NCI-H1436 (cell line): ENCODE measurements around the gene TRAF3IP3.

Experiments used
- DNase-seq: peaks from one replicate; lab custom pipeline; 2025; lab: John Stamatoyannopoulos, UW

The TRAF3IP3 gene

DNA sequence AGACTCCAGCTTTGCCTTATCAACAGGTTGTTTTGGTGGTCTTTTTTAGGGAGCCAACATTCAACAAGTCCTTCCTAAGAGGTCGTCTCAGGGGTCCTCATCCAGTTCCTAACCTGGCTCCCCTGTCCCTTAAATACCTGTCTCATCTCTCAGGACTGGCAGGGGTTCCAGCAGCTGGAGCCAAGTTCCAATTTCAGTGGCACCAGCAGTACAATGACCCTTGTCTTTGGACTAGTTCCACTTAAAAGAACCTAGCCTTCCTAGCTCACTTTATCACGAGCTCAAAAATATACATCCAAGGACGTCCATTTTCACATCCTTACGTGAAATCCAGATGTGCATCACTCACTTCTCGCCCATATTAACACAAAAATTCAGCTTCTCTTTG, 18.7 kb upstream of the TRAF3IP3 start:
- DNase-seq, result no peak

DNA sequence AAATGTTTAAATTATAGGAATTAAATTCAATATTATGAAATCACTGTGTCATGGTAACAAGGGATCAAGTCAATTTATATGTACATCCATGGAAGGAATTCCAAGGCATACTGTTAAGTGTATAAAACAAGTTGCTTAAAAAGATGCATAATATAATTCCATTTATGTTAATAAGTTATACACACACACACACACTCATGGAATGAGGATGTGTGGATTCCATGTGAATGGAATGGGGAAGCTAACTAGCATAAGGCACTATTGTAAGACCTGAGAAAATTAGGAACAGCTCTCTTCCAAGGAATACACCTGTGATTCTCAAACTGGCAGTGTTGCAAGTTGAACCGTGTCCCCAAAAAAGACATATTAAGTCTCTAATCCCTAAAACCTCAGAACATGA, 17.6 kb upstream of the TRAF3IP3 start:
- no peak for DNase-seq

DNA sequence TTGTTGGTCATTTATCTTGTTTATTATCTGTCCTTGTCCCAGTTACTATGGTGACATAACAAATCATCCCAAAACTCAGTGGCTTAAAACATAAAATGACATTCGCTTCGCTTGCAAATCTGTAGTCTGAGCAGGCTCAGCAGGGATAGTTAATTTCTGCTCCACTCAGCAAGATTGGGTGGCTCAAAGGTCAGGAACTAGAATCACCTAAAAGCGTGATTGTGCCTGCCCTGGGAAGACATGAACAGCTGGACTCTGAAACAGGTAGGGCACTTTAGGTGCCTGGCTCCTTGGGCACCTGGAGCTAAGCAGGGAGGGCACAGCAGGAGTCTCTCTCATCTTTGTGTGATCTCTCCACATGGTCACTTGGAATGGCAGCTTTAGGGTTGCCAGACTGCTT, 14.7 kb upstream of the TRAF3IP3 start:
- no peak for DNase-seq

DNA sequence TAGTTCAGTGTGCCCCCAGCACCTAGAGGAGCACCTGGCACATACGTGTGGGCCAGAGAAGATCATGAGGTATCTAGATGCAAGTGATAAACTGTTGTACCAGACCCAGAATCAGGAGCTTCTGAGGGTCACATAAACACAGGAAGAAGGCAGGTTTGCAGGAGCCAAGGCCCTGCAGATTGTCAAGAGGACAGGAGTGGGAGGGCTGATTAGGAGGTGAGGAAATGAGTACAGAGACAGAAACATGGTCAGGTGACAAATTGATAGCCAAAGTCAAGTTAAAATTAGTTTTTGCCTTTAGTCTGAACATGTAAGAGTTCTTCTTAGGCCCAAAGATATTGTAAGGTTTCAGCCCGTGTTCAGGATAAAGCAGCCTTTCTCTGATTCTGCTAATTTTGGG, 14.0 kb upstream of the TRAF3IP3 start:
- DNase-seq, result no peak

DNA sequence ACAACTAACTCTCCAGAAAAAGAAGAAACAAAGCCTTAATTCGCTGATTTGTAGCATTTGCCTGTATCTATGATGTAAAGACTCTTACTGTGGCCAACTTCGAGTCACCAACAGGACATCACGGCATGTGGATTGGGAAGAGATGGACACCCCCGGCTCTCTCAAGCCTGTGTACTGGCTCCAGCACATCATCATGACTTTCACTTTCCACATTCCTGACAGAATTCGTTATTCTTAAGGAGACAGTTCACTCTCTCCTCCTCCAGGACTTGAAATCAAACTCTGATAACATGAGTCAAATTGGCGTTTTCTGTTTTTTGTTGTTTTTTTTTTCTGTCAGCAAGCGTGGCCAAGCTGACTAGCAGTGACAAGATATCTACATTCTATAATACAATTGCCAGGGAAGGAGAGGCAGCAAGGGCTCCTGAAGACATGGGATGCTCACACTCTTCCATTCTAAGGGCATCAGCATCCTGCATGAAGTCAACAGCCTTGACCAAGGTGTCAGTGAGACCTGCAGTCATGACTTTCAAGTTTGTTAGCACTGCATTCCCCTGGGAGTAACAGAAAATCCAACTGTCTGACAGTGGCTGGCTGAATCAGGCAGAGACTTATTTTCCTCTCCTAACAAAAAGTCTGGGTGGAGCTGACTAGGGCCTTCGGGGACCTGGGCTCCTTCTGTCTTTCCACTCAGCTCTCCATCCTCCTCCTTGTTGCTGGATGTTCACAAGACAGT, 13.3 kb upstream of the TRAF3IP3 start:
- no peak for DNase-seq

DNA sequence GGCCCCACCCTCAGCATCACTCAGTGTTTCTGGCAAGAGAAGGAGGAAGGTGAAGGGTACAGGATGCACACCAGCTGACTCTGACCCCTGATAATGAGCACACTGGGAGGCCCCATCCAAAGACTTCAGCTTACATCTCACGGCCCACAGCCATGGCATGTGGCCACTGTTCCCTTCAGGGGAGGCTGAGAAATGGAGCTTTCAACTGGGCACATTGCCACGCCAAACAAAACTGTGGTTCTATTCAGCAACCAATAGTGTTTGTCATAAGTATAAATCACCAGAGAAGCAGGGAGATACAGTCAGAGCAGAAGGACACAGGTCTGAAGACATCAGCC, 12.7 kb upstream of the TRAF3IP3 start:
- DNase-seq, result no peak

DNA sequence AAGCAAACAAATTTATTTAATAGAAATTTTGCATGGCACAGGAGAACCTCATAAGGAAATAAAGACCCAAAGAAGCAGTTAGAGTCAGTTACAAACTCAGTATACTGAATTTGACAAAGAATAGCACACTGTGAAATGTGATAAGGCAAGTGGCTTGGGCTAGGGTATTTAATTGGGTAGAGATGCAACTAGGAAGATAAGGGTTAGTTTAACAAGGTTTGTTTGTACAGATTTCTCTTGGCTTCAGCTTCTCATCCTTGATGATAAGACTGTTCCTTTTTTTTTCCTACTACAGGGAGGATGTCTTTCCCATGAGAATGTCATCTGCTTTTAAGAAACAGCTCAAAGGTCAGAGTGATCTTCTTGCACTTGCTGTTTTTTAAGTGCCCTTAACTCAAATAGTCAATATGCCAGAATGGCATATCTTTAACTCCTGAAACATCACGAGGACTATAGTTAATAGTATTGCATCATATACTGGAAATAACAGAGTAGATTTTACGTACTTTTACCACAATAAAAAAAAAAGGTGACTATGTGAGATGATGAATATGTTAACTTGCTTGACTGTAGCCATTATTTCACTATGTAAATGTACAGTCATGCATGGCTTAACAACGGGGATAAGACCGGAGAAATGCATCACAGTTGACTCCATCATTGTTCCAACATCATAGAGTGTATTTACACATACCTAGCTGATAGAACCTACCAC, 9.2 kb upstream of the TRAF3IP3 start:
- no peak for DNase-seq

DNA sequence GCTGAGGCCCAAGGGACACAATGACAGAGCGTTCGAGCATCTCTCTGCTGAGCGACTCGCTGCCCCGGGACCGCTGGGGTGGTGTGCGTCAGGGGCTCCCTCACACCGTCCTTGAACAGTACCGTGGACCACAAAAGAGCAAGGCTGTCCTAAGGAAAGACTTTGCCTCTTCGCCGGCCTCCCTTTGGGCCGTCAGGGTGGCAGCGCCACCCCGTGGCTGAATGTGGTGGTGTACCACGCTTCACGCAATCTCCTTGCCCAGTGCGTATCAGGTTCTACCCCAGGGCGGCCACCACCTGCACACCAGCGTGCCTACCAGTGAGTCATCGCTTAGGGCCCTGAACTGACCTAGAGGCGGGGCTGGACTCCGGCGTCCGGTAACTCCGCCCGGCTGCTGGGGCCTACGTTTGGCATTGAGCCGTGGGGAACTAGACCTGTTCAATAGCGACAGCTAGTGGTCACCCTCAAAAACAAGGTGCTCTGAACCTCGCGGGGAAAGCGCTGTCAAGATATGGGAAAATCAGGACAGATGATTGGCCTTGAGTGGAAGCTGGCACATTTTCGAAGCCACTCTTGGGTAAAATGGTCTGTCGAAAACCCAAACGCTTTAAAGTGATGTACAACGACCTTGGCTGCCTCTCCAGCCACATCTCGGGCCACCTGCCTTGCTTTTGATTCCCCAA, 8.1 kb upstream of the TRAF3IP3 start:
- no peak for DNase-seq

DNA sequence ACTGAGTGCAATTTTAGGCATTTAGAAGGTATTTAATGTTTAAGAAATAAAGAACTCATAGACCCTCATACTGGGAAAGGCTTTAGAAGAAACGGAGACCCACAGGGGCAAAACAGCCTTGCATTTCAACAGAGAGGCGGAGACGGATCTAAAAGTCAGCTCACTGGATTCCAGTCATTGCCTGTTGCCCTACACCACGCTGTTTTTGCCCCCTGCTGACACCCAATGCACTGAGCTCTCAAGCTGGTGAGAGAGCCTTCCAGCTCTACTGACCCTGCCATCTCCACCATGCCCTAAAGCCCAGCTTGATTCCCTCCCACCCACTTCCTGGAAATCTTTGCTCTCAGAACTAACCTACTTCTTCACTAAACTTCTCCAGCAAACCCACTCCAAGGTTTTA, 7.2 kb upstream of the TRAF3IP3 start:
- DNase-seq, result no peak

DNA sequence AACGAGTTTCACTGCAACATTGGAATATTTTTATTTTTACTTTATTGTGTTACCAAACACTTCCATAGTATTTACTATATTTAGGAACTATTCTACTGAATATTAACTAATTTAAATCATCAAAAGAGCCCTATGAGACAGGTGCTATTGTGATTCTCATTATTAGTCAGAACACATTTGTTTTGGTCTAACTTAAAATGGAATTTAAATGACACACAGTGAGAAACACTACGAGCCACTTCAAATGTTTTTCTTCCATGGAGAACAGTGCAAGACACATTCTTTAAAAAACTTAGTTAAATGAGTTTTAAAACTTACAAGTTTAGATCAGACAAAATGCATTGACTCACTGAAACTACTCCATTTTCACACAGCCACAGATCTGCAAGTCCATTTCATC, 6.6 kb upstream of the TRAF3IP3 start:
- DNase-seq, result no peak

DNA sequence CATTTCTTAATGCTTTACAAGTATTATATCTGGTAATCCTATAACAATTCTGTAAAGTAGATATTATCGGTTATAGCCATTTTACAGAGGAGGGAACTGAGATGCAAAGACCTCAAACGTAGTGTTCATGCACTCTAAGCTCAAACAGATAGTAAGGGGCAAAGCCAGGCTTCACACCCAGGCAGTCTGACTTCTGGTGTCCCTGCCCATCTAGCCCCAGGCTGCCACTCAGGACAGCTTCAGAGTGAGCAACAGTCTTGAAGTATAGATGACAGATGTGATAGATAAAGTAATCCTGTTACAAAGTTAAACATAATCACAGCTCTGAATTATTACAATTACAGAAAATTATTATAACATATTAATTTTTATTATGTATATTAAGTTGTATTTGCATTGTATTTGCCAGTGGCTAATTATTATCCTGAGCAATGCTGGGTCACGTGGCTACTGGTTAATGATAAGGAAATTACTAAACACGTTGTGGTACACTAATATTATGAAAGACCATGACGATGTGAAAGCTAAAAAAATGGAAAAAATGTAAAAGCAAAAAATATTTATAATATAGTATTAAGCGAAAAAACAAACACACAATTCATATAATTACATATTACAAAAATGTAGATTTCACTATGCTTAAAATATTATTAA, 6.1 kb upstream of the TRAF3IP3 start:
- DNase-seq, result no peak

DNA sequence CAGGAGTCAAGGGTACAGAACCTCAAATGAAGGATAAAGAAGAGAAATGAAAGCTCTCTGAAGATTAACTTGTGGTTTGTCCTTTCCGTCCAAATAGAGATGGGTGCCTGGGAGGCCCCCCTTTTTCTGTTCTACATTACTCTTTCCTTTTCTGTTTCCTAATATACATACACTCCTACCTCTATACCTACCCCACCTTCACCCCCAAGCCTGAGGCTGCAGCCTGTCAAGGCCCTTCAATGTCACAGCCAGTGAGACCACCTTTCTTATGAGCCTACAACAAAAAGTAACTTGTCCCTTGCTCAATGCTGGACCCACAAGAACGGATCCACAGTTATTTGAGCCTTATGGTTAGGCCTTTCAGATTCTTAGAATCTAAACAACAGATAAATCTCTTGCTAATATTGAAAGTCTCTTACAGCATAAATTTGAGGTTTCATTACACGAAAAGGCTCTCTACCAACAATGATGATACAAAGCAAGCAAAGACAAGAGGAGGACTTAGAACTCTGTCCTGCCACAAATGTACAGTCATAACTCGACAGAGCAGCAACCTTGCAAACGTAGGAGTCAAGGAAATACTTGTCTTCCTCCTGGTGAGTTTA, 4.1 kb upstream of the TRAF3IP3 start:
- DNase-seq, result no peak

DNA sequence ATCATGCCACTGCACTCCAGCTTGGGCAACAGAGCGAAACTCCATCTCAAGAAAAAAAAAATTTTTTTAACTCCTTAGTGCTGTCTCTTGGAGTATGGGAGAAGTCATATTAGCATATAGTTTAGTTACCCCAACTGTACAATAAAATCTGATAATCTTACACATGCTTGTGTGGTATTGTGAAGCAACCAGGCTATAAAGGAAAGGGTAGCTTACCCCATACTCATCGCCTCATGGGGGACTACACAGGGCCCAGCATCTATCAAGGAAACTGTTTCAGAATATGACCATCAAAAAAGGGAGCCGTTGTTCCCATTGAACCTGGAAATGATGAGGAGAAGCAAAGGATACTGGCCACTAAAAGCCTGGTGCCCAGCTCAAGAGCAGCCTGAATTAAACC, 3.0 kb upstream of the TRAF3IP3 start:
- DNase-seq, result no peak

DNA sequence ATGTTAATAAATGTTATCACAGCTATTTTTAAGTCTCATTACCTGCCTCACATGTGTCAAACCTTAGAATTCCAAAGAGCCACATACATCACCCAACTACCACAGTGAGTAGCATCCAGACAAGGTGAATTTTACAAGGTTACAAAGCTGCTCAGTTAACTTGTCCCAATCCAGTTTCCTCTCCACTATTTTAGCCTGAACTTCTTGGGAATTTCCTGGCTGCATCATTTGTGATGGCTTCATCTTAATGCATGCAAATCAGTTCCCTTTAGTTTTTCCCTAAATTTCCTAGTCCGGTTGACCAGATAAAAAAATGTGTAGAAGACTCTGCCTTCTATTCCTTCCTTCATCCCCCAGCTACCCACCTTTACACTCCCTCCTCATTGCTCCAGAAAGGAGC, 597 bp upstream of the TRAF3IP3 start:
- DNase-seq, result no peak

DNA sequence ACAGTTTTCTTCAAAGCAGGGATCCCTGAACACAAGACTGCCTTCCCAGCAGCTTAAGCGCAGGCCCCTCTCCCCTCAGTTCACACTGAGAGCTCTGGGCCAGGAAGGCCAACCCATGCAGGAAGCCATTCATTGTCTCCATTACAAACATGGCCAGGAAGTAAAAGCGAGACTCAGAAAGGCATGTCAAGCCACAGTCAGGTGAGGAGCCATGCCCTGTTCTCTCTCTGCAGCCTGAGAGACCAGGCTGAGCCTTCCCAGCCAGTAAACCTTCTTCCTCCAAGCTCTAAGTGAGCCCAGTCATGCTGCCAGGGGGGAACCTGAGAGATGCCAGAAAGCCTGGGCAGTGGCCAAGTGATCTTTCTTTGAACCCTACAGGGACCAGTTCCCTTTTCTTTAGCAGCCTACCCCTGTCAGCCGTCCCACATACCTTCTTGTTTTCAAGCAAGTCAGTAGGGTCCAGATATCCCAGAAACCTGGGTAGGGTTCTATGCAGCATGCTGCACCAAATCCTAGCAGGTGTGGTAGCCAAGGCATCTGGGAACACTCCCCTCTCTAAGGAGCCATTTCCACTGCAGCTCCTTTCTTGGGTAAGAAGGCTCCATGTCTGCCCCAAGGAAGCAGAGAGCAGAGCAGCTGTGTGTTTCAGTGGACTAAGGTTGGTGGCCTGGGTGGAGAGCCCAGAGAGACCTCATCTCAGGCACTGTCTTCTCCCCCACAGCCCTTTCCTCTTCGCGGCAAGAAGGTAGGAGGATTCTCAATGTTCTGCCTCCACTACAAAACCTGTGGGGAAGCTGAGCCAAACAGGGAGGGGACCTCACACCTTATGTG, 977 bp downstream of the TRAF3IP3 start:
- no peak for DNase-seq

DNA sequence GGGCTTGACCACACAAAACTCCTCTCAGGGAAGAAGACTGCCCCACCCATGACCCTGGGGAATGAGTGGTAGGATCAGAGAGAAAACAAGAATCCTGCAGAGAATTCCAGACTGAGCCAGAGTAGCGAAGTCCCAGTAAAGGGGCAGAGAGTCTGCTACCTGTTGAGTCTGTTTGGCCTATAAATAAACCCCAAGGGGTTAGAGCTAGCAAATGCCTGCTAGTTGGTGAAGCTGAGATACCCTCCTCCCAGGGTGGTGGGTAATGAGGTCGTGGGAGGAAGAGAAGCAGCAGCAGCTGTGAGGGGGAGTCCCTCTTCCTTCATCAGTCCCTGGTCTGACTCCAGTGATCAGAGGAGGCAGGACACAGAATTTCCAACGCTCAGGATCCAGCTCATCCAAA, 2.5 kb downstream of the TRAF3IP3 start:
- DNase-seq, result no peak

DNA sequence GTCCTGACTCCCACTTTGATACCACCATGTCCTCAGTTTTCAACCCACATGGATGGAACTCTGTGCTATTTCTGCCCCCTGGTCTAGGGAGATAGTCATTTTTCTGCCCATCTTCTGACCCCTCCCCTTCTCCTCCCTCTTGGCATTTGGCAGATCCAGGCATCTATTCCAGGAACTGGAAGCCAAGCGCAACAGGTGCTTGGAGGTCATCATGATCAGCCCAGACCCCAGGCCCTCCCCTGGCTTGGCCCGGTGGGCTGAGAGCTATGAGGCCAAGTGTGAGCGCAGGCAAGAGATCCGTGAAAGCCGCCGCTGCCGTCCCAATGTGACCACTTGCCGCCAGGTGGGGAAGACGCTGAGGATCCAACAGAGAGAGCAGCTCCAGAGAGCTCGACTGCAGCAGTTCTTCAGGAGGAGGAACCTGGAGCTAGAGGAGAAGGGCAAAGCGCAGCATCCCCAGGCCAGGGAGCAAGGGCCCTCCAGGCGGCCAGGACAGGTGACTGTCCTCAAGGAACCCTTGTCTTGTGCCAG, 4.0 kb downstream of the TRAF3IP3 start:
- no peak for DNase-seq

DNA sequence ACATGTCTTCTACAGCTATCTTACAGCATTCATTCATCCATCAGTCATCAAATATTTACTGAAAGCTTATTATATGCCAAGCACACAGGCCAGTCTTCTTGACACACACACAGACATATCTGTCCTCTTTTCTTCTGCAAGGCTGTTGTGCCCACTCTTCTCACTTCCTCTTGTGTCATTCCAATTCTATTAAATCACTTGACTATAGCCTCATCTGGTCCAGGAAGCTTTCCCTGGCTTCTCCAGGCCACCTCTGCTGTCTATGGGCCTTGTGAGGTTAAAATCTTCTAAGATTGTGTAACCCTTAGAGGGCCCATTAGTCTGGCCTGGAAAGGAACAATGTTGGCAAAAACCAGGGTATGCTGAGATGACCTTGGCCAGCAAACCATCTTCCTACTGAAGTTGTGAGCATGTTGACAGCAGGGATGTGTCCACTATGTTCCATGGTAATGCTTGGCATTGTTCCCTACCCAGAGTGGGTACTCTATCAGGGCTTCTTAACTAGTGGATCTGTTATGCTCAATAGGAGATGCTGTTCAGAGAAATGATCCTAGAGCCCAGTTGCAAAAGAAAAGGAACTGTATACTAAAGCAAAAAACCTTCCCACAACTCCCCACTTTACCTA, 5.3 kb downstream of the TRAF3IP3 start:
- DNase-seq, result no peak

DNA sequence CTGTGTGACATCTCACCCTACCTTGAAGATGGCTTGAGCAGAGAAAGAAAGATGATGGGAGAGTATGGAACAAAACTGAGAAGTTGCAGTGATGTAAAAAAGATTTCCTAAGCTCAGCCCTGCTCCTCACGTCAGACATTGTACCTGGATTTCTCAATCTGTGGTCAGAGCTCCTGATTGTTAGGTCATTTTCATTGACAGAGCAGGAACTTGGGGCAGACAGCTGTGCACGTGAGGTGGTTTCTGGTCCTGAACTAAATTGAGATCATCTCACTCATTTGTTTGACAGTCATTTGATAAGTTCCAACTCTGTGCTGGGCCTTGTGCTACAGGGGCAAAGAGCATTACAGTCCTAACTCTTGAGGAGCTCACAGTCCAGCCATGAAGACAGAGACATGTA, 10.2 kb downstream of the TRAF3IP3 start:
- no peak for DNase-seq

DNA sequence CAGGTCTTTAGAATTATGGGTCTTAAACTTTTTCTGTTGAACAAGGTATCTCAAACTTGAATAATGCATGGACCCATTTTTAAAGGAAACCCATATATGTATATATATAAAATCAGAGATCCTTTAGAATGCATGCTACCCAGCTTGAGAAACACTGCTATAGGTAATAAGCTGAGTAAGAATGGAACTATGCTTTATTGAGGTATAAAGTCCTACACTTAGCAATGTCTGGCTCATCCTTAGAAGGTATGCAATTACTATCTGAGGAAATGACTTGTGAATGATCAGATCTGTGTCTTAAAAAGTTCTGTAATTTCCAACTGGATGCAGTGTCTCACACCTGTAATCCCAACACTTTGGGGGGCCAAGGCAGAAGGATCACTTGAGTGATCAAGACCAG, 11.2 kb downstream of the TRAF3IP3 start:
- no peak for DNase-seq

DNA sequence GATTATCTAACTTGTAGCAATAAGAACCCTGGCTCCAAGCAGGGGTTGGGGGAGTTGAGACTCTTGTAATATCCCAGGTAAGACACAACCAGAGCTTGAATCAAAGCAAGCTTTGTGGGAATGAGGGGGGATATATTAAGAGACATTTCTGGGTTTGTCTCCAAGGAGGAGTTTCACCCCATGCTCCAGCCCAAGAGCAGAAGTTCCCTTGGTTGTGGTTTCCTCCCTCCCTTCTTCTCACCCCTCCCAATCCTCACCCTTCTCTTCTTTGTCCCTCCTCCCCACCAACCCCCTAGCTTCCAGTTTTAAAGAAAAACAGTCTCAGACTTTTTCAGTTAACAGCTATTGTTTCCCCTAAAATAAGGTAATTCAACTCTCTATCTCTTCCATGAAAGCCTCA, 11.9 kb downstream of the TRAF3IP3 start:
- DNase-seq, result no peak
